Activated CD4-positive, alpha-beta T cell treated with anti-CD3 and anti-CD28 coated beads, Interleukin-2, amount 50 U/mL, for 48 hours (primary cell): ENCODE measurements around the gene FYN.
"Not testable (repeated sequence)": the region's sequence is repeated elsewhere in the genome, so short reads cannot be mapped to it uniquely, and the experiment has no call there.

Experiments
- DNase-seq, 2 experiments: peaks; one replicate each; pipeline ENCODE4 v3.0.0-alpha.2; 2020

FYN gene

DNA sequence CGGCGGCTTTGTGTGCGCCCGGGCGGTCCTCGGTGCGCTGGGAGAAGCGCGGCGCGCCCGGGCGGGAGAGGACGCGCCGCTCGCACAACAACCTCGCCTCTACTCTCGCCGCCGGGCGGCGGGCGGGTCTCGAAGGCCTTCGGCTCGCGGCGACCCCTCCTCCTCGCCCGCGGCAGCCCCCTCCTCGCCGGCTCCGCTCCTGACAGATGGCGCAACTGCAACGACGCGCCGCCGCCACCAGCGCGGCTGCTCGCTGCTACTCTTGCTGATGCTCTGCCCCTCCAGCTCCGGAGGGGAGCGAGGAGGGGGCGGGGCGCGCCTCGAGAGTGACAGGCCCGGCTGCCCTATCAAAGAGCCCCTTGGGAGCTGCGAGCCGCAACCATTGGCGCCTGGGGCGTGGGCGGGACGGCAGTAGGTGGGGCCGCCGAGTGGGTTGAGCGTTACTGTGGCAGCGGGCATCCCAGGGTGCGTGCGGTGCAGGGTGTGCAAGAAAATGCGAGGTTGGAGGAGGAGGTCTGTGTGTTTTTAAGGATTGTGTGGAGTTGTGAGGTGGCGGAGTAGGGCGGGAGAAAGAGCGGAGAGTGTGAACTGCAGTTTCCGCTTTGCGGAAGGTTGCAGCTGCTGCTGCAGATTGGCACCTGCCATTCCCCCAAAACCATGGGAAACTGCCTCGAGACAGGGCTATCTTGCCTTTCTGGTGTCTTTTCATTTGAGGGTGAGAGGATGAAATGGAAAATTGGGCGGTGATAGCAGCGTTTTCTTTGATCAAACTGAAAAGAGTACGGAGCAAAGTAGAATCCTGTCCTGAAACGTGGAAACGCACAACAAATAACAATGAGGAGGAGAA, at the start of gene FYN:
Gene FYN (minus strand): TSS at position 275 of the 847 bp plus-strand sequence. CDS start 153,401 bp downstream, outside the sequence.
- peak; percentile 99 to 100 for DNase-seq

DNA sequence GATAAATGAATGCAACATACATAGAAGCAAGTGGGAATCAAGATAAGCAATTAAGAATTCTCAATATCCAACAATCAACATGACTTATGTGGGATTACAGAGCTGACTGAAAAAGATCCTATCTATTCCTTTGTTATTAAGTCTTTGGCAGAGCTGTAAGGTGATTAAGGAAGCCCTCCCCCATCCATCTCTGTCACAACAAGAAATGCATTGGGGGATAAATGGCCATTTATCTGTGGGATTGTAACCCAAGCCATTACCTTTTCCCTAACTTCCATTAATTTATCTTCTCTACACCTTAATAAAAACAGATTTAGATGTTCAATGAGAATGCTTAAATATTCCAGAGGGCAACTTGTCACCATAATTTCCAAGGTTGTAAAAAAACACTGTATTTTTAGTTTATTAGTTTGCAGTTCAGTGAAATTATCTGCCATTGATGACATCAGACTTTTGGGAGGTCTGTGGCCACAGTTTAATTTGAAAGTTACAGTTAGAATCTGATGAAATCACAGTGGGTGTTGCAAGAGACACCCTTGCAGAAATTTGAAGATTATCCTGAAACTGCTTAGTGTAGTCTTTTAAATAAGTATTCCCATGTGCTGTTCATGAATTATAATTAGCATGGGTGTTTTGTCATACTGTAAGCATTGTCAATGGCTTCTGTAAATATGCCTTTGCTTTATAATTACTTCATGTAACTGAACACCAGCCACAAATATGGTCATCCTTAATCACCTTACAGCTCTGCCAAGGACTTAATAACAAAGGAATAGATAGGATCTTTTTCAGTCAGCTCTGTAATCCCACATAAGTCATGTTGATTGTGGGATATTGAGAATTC, 49.4 kb upstream of the FYN start:
- DNase-seq = no peak

DNA sequence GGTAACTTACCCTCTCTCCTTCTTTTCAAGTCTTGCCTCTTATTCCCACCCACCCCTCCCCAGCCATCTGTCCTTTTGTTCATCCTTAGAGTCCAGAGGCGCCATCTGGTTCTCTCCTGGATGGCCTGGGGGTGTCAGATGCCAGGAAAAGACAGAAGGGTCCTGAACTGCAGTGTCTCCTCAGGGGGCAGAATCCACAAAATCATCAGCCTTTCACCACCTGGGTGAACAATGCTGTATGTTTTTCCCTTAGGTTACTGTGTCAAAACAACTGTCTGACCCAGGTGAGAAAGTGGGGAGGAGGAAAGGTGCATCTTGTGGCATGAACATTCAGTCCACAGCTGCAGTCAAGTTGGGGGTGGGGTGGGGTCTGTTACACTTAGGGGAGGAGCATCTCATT, 47.9 kb upstream of the FYN start:
- DNase-seq = no peak

DNA sequence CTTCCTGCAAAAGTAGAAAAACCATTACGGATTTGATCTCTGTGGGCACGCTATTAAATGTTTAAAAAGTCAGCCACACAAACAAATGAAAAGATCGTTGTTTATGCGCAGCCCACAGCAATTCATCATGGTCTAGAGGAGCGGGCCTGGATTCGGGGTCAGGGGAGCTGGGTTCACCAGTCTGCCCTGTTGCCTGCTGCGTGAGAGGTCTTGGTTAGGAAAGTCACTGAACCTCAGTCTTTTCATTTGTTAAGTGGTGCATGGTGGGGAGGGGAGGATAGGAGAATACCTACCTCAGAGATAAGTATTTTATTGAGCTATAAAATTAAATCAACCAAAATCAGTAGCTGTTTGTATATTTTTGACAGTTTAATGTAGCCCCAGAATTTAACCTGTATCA, 47.3 kb upstream of the FYN start:
- no peak for DNase-seq

DNA sequence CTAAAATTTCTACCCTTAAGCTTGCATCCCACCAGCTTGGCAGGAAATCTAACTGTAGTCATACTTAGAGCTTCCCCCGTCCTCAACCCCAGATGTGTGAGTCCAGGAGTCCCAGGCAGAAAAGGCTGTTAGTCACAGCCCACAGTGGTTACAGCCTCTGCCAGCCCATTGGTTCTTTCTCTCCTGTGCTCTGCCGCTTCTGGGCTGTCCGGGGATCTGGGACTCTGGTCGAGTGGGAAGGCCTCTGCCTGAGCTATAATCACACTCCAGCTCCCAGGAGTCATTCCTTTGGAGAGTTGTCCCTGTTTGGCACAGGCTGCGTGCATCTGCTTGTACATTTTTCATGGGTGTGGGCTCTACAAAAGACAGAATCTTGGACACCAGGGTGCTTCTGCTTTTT, 45.6 kb upstream of the FYN start:
- DNase-seq = no peak

DNA sequence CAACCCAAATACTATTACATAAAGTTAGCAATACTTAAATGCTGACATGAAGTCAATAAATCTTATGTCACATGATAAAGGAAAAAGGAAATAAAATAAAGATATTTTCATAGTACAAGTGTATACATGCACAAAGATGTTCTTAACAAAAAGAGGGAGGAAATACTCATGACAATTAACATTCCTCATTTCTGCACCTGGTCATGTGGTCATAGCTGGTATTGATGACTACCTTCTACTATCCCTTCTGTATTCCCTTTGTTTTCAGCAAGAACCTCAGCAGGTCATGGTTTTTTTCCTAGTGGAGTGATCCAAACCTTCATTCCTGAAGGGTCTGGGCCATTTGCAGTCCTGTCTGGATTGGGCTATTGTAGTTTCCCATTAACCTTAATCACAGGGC, 43.5 kb upstream of the FYN start:
- DNase-seq = no peak

DNA sequence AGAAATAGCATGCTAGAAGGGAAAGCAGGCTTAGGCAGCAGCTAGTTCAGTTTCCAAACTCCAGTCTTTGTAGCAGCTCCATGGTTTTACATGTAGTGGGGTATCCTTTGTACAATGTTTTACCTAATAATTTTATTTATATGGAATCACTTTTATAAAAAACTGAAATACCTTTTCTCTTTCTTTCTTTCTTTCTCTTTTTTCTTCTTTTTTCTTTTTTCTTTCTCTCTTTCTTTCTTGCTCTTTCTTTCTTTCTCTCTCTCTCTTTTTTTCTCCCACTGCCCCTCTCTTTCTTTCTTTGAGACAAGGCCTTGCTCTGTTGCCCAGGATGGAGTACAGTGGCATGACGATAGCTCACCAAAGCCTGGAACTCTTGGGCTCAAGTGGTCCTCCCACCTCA, 41.4 kb upstream of the FYN start:
- DNase-seq = no peak

DNA sequence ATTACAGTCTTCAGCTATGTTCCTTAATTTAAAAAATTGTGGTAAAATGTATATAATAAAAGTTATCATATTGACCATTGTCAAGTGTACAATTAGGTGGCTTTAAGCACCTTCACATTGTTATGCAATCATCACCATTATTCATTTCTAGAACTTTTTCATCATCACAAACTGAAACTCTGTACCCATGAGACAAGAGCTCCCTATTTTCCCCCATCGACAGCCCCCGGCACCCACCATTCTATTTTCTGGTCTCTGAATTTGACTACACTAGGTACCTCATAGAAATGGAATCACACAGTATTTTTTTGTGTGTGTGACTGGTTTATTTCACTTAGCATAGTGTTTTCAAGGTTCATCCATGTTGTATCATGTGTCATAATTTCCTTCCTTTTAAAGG, 39.7 kb upstream of the FYN start:
- DNase-seq = peak in 1 of 2 experiments; percentile 8

DNA sequence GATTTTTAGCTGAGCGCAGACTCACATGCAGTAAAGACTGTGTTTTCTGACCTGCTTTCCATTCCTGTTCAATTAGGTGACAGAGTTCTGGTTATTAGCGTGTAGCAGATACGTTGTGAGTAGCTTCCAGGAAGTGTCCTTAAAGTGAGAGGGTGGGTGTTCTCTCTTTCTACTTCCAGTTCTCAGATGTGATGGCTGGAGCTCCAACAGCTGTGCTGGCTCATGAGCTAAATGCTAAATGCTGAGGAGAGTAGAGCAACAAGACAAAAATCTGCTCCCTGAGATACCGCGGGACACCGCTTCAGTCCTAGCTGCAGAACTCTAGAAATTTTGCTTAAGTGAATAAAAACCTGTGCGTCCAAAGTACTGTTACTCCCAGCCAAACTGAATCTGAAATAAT, 38.2 kb upstream of the FYN start:
- no peak for DNase-seq

DNA sequence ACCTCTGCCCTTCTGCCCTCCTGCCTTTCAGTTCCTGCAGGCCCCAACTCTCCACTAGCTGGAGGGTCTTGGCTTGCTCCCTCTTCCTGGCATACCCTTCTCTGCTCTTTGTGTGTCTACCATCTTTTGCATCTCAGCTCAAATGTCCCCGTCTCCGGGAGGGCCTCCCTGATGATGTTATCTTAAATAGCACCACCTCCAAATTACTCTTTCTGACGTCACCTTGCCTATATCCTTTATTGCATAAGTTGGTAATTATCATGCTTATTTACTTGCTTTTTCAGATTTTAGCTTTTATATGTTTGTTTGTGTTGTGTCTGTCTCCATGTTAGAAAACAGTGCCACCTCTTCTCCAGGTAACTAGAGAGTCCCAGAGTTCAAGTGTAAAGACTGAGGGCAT, 36.0 kb upstream of the FYN start:
- no peak for DNase-seq

DNA sequence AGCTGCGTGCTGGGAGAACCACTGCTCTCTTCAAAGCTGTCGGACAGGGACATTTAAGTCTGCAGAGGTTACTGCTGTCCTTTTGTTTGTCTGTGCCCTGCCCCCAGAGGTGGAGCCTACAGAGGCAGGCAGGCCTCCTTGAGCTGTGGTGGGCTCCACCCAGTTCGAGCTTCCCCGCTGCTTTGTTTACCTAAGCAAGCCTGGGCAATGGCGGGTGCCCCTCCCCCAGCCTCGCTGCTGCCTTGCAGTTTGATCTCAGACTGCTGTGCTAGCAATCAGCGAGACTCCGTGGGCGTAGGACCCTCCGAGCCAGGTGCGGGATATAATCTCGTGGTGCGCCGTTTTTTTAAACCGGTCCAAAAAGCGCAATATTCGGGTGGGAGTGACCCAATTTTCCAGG, 35.1 kb upstream of the FYN start:
- DNase-seq = not testable (repeated sequence)

DNA sequence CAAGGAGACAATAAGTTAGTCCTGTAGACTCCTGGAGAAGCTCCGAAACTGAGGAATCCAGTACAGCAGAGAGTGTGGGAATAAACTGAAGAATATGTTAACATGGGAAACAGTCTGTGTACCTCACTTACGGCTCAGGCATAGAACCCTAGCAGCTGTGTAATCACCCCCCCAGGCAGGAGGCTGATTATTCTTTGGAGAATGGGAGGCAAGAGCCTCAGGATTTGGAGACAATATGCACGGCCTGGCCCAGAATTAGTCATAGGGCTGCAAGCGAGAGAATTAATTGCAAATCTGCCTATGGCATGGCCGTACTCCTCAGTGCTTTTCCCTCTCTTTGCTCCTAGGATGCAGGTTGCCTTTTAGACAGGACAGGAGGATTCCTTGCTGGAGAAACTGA, 27.5 kb upstream of the FYN start:
- DNase-seq = no peak

DNA sequence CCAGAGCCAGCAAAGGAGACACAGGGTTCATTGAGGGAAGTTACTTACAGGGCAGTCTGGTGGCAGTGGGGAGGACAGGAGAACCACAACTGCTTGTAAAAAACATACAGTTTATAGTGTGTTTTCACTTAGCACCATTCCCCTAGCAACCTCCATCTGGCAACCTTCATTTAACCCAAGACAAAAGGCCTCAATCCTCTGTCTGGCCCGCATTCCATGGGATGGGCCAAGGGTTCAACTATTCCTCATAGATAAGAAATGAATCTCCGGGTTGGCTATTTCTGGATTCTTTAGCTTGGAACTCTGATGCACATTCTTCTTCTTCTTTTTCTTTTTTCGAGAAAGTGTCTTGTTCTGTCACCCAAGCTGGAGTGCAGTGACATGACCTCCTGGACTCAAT, 26.3 kb upstream of the FYN start:
- no peak for DNase-seq

DNA sequence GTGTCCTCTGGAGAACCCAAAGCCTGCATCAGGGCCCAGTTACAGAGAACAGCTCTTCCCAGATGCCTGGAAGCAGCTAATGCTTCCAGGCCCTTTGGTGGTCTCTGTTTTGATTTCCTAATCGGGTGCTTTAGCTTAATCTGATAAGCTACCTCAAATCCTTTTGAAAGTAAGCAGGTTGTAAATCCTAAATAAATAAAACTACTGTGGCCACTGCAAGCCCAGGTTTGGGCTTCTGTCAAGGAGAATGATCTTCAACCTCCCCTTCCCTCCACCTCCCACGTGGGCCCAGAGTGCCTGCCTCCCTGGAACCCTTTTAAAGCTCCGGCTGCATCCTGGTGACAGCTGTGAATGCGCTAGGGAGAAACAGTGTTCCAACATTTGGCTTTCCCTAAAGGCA, 25.2 kb upstream of the FYN start:
- DNase-seq = no peak

DNA sequence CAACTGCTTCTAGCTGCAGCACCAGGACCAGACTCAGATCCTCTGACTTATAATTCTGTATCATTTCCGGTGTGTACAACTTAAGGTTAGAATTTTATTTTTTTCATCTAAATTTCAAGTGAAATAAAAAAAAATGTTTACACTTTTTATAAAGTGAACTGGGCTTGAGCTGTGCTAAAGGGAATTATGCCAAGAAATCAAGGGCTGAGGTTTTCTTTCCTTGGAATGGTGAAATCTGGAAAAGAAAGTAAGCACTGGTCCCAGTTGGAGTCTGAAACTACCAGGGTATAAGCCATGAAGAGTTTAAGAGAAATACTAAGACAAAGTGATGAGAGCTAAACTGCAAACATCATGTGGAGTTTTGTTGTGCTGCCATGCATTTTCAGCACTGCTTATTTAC, 21.7 kb upstream of the FYN start:
- no peak for DNase-seq

DNA sequence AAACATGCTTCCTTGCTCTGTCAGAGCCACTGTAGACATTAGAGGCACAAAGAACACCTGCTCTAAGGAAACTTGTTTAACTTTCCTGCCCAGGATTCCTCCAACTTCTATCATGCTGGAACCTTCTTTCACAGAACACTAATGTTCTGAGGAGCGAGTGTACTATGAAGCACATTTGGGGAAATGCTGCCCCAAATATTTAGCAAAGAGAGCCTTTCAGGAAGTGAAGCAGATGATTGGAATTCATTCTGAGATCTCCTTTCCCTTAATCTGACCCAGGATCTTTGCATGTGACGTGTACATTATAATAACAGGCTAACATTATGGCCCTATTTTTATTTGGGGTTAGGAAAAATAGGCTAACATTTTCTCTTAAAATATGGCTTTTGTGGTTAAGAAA, 21.0 kb upstream of the FYN start:
- DNase-seq = no peak

DNA sequence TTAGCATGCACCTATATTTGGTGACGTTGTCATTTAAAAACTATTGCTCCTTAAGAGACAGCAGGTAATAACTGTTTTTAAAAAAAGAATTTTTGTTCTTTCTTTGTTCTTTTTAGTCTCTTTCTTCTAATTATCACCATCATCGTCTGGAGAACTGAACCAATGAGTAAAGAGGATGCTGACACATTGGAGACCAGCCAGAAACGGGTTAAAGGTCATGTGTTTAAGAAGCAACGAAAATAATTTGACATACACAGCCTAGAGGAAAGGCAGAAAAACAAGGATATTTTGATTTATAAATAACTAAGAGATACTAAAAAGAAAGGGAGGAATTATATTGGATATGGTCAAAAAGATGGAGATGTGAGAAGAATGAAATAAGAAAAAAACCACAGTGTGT, 19.2 kb upstream of the FYN start:
- DNase-seq = no peak

DNA sequence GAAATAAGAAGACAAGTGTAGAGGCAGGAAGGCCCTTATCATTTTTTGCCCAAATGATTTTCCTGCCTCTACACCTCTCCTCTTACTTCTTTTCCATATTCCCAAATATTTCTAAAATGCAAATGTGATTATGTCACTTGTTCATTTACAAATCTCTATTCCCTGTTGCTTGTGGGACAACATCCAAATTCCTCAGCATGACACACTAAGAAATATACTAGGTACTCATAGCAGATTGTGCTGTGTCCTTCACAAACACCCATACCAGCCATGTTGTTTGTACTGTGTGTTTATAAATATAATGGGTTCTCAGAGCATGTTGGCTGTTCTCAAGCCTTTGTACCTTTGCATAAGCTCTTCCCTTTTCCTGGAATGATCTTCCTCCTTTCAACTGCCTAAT, 17.7 kb upstream of the FYN start:
- no peak for DNase-seq

DNA sequence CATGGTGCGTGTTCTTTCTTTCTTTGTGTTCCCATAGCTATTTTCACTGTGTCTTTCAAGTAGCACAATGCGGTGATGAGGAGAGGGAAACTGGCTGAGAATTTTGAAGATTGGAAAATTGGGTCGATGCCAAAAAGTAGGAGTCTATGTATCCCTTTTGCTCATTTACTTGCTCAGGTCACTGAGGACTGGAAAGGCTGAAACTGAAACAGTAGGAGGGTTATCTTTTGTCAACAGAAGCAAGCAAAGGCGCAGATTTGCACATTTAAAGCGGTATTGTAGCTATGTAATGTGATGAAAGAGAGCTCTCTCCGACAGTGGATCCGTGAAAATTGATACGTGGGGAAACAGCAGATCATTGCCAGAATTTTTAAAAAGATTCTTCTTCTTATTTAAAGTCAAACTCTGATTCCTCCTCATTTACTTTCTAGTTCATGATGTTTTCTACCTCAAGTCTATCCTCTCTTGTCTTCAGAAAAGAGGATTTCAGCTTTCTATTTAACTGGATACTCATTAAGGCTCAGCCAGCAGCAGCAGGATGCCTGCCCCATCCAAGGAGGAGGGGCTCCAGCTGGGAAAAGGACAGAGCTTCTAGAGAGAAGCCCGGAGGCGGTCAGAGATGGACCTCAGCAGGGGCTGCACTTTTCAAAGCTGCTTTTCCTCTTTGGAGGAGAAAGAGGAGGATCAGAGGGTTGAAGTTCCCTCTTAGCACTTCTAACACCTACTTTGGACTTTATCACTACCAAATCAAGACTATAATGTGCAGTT, 15.9 kb upstream of the FYN start:
- DNase-seq = no peak

DNA sequence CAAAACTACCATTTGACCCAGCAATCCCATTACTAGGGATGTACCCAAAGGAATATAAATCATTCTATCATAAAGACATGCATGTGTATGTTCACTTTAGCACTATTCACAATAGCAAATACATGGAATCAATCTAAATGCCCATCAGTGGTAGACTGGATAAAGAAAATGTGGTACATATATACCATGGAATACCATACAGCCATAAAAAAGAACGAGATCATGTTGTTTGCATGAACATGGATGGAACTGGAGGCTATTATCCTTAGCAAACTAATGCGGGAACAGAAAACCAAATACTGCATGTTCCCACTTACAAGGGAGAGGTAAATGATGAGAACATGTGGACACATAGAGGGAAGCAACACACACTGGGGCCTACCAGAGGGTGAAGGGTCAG, 13.5 kb upstream of the FYN start:
- DNase-seq = not testable (repeated sequence)

DNA sequence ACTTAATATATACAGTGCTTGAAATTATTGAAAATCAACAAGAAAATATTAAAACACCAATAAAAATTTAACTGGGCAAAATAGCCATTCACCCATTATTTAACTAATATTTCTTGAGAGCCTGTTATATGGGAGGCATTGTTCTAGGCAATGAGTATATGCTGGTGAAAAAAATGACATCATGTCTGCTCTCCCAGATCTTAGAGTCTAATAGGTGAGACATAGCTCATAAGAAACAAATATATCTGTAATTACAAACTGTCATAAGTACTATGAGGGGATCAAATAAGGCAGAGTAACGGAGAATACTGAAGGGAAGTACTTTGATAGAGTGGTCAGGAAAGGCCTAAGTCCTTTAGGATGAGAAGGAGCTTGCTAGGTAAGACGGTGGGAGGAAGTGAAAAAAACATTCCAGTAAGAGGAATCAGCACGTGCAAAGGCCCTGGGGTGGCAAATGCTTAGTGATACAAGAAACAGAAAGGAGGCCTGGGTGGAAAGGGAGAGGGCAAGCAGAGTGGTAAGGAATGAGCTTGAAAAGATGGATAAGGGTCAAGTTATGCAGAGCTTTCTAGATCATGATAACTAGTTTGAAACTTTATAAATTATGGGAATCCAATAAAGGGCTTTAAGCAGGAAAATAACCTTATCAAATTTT, 12.2 kb upstream of the FYN start:
- DNase-seq = no peak

DNA sequence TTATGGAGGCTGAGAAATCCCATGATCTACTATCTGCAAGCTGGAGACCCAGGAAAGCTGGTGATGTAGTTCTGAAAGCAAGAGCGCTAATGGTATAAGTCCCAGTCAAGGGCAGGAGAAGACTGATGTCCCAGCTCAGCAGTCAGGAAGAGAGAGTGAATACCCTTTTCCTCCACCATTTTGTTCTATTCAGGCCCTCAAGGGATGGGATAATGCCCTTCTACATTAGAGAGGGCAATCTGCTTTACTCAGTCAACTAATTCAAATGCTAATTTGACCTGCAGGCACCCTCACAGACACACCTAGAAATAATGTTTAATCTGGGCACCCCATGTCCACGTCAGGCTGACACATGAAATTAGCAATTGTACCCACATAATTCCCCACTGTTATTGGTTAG, 10.8 kb upstream of the FYN start:
- no peak for DNase-seq
